ENCODE measurements around the gene SS18.

DNA sequence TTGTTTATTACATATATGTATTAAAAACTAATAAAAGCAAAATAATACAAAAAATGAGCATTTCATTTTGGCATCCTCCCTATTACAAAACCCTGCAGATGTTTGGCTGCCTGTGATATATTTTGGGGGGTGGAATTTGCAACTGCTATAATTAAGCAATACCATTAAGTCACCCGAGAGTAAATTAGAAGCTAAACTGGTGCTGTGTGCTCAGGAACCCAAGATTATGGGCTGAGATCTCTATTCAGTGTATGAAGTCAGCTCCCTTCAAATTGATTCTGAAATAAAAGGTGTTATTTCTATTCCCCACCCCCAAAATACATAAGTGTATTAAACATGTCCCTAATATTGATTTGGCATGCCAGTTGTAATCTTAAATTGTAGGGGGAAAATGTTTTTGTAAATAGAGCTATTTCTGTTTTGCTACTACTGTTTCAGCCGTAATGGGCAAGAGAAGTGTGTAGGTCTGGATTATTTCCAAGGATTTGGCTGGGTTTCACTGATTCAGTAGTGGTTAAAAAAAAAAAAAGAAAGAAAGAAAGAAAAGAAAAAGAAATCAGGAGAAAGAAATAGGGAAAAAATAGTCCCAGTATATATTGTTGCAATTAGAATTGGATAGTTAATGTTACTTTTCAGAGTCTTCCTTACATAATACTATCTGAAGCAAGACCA lies 110.9 kb downstream of the SS18 start:
- TF ChIP-seq, protein P1, sequence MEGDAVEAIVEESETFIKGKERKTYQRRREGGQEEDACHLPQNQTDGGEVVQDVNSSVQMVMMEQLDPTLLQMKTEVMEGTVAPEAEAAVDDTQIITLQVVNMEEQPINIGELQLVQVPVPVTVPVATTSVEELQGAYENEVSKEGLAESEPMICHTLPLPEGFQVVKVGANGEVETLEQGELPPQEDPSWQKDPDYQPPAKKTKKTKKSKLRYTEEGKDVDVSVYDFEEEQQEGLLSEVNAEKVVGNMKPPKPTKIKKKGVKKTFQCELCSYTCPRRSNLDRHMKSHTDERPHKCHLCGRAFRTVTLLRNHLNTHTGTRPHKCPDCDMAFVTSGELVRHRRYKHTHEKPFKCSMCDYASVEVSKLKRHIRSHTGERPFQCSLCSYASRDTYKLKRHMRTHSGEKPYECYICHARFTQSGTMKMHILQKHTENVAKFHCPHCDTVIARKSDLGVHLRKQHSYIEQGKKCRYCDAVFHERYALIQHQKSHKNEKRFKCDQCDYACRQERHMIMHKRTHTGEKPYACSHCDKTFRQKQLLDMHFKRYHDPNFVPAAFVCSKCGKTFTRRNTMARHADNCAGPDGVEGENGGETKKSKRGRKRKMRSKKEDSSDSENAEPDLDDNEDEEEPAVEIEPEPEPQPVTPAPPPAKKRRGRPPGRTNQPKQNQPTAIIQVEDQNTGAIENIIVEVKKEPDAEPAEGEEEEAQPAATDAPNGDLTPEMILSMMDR (IDR thresholded peaks at IDR 0.05; ENCODE audit: insufficient read depth, low read length, poor library complexity, severe bottlenecking), result no peak
- no peak for TF ChIP-seq EZH2phosphoT487 (conservative IDR thresholded peaks at IDR 0.05; ENCODE audit: low read length)
